Measurements from ENCODE around the gene NAPB. TPM values are rescaled to one million over a fixed set of nuclear protein-coding genes. Genes with fewer than 3 reads are reported as not detected.

NAPB gene
- total RNA-seq, 2 experiments from 2014 or later = 6.1 to 8.1 TPM

- peaks cover 47% of the 10 kb centered on the region for H3K4me1 Mint-ChIP-seq
Measured at GRCh38 chr20:23403751-23404150, 17.5 kb downstream of the NAPB start.

GRCh38 chr20:23401051-23401450 is 20.2 kb downstream of the NAPB start:
- DNase-seq (no peak), ATAC-seq (no peak)
- no peak overlapping the region for H3K27ac Mint-ChIP-seq
- no peaks in the 10 kb centered on the region for H3K27me3 Mint-ChIP-seq
- peaks cover 13% of the 10 kb centered on the region for H3K36me3 Mint-ChIP-seq (ENCODE audit: low read depth)
- peaks cover 38% of the 10 kb centered on the region for H3K4me1 Mint-ChIP-seq
- intact Hi-C loops (cut with DNase I, micrococcal nuclease) = no loop called here
- CTCF ChIA-PET = interaction anchor here (1.4 to 2.2 kb wide), 3 partner anchors 19 to 52 kb away, joined by 4 to 9 read pairs (median 4); partner anchors contain the start of gene NAPB
- POLR2A ChIA-PET = no interaction called here
- no peak overlapping the region for H3K4me3 Mint-ChIP-seq
- no peaks in the 10 kb centered on the region for H3K9me3 Mint-ChIP-seq (ENCODE audit: low read depth)

More at GRCh38 chr20:23403751-23404150, 17.5 kb downstream of the NAPB start:
- CTCF ChIA-PET = interaction anchor here (0.6 kb wide), 2 partner anchors 222 to 626 kb away, joined by 3 to 5 read pairs; no protein-coding TSS in a partner anchor
- POLR2A ChIA-PET = no interaction called here
- no peak overlapping the region for H3K4me3 Mint-ChIP-seq
- H3K27me3 Mint-ChIP-seq = no peaks in the 10 kb centered on the region
- H3K36me3 Mint-ChIP-seq (ENCODE audit: low read depth) = peaks cover 13% of the 10 kb centered on the region
- no peak for DNase-seq
- intact Hi-C loops (cut with DNase I, micrococcal nuclease) = no loop called here
- H3K27ac Mint-ChIP-seq = no peak overlapping the region
- no peak for ATAC-seq
- no peaks in the 10 kb centered on the region for H3K9me3 Mint-ChIP-seq (ENCODE audit: low read depth)

GRCh38 chr20:23399568-23400241 is 21.6 kb downstream of the NAPB start:
- Mint-ChIP-seq H3K36me3 (ENCODE audit: low read depth) (peaks cover 15% of the 10 kb centered on the region), H3K4me3 (no peak overlapping the region), H3K4me1 (peaks cover 36% of the 10 kb centered on the region), H3K27me3 (no peaks in the 10 kb centered on the region), H3K9me3 (ENCODE audit: low read depth) (no peaks in the 10 kb centered on the region), H3K27ac (no peak overlapping the region)
- DNase-seq = peak; percentile 38
- ChIA-PET CTCF (interaction anchor here (0.5 to 2.2 kb wide), 9 partner anchors 10 to 1831 kb away, joined by 3 to 9 read pairs (median 4); partner anchors contain the start of gene NAPB), POLR2A (interaction anchor here (0.6 to 1.0 kb wide), 2 partner anchors 22 to 50 kb away, joined by 4 read pairs; partner anchors contain the start of genes NAPB and NXT1)
- peak; percentile 93 for ATAC-seq
- intact Hi-C loops (cut with DNase I, micrococcal nuclease) = loop anchor here (1.0 kb wide), 3 partner anchors 20 to 33 kb away; no protein-coding TSS in a partner anchor

- ChIA-PET CTCF (no interaction called here), POLR2A (no interaction called here)
- Mint-ChIP-seq H3K4me1 (peaks cover 33% of the 10 kb centered on the region), H3K27ac (peak overlapping the region; percentile 55), H3K36me3 (ENCODE audit: low read depth) (peaks cover 28% of the 10 kb centered on the region), H3K9me3 (ENCODE audit: low read depth) (no peaks in the 10 kb centered on the region), H3K4me3 (no peak overlapping the region), H3K27me3 (no peaks in the 10 kb centered on the region)
- intact Hi-C loops (cut with DNase I, micrococcal nuclease) = no loop called here
- DNase-seq (no peak), ATAC-seq (peak; percentile 35)
Measured at GRCh38 chr20:23397961-23398360, 23.3 kb downstream of the NAPB start.

GRCh38 chr20:23396950-23397627 is 24.2 kb downstream of the NAPB start:
- ATAC-seq (no peak), DNase-seq (no peak)
- H3K27ac Mint-ChIP-seq = no peak overlapping the region
- ChIA-PET CTCF (no interaction called here), POLR2A (no interaction called here)
- H3K4me1 Mint-ChIP-seq = peaks cover 33% of the 10 kb centered on the region
- intact Hi-C loops (cut with DNase I, micrococcal nuclease) = no loop called here
- H3K27me3 Mint-ChIP-seq = no peaks in the 10 kb centered on the region
- H3K36me3 Mint-ChIP-seq (ENCODE audit: low read depth) = peaks cover 30% of the 10 kb centered on the region
- no peak overlapping the region for H3K4me3 Mint-ChIP-seq
- H3K9me3 Mint-ChIP-seq (ENCODE audit: low read depth) = no peaks in the 10 kb centered on the region

- ATAC-seq (no peak), DNase-seq (no peak)
- POLR2A ChIA-PET = no interaction called here
- Mint-ChIP-seq H3K4me1 (peaks cover 14% of the 10 kb centered on the region), H3K36me3 (ENCODE audit: low read depth) (peaks cover 24% of the 10 kb centered on the region), H3K27ac (peak overlapping the region; percentile 6), H3K4me3 (no peak overlapping the region), H3K27me3 (no peaks in the 10 kb centered on the region), H3K9me3 (ENCODE audit: low read depth) (no peaks in the 10 kb centered on the region)
- CTCF ChIA-PET = no interaction called here
- intact Hi-C loops (cut with DNase I, micrococcal nuclease) = no loop called here
Measured at GRCh38 chr20:23393996-23394775, 27.1 kb downstream of the NAPB start.

GRCh38 chr20:23391707-23392310 is 29.5 kb downstream of the NAPB start:
- POLR2A ChIA-PET = no interaction called here
- Mint-ChIP-seq H3K36me3 (ENCODE audit: low read depth) (peaks cover 31% of the 10 kb centered on the region), H3K4me1 (no peaks in the 10 kb centered on the region), H3K9me3 (ENCODE audit: low read depth) (no peaks in the 10 kb centered on the region), H3K27me3 (no peaks in the 10 kb centered on the region), H3K27ac (no peak overlapping the region), H3K4me3 (no peak overlapping the region)
- no peak for ATAC-seq
- no peak for DNase-seq
- intact Hi-C loops (cut with DNase I, micrococcal nuclease) = no loop called here
- CTCF ChIA-PET = interaction anchor here (0.9 to 1.6 kb wide), 3 partner anchors 10 to 21 kb away, joined by 3 read pairs; no protein-coding TSS in a partner anchor

GRCh38 chr20:23390091-23390774 is 31.1 kb downstream of the NAPB start:
- Mint-ChIP-seq H3K4me1 (no peaks in the 10 kb centered on the region), H3K4me3 (no peak overlapping the region), H3K9me3 (ENCODE audit: low read depth) (no peaks in the 10 kb centered on the region), H3K27ac (no peak overlapping the region), H3K36me3 (ENCODE audit: low read depth) (peaks cover 39% of the 10 kb centered on the region), H3K27me3 (no peaks in the 10 kb centered on the region)
- DNase-seq (no peak), ATAC-seq (no peak)
- POLR2A ChIA-PET = no interaction called here
- CTCF ChIA-PET = interaction anchor here (0.6 to 1.6 kb wide), 3 partner anchors 12 to 1559 kb away, joined by 3 read pairs; partner anchors contain the start of gene CST7
- intact Hi-C loops (cut with DNase I, micrococcal nuclease) = no loop called here

GRCh38 chr20:23387118-23387443 is 34.2 kb downstream of the NAPB start:
- H3K27me3 Mint-ChIP-seq = no peaks in the 10 kb centered on the region
- POLR2A ChIA-PET = no interaction called here
- no peak overlapping the region for H3K4me3 Mint-ChIP-seq
- CTCF ChIA-PET = no interaction called here
- H3K9me3 Mint-ChIP-seq (ENCODE audit: low read depth) = no peaks in the 10 kb centered on the region
- DNase-seq (no peak), ATAC-seq (no peak)
- no peak overlapping the region for H3K27ac Mint-ChIP-seq
- intact Hi-C loops (cut with DNase I, micrococcal nuclease) = no loop called here
- H3K36me3 Mint-ChIP-seq (ENCODE audit: low read depth) = peaks cover 40% of the 10 kb centered on the region
- peaks cover 2% of the 10 kb centered on the region for H3K4me1 Mint-ChIP-seq

GRCh38 chr20:23386304-23387117 is 34.8 kb downstream of the NAPB start:
- ChIA-PET POLR2A (interaction anchor here (0.5 kb wide), 1 partner anchor 18 kb away, joined by 3 read pairs; no protein-coding TSS in a partner anchor), CTCF (no interaction called here)
- H3K27me3 Mint-ChIP-seq = no peaks in the 10 kb centered on the region
- H3K9me3 Mint-ChIP-seq (ENCODE audit: low read depth) = no peaks in the 10 kb centered on the region
- no peak overlapping the region for H3K27ac Mint-ChIP-seq
- no peak for ATAC-seq
- intact Hi-C loops (cut with DNase I, micrococcal nuclease) = no loop called here
- H3K4me3 Mint-ChIP-seq = no peak overlapping the region
- no peak for DNase-seq
- peaks cover 2% of the 10 kb centered on the region for H3K4me1 Mint-ChIP-seq
- peaks cover 41% of the 10 kb centered on the region for H3K36me3 Mint-ChIP-seq (ENCODE audit: low read depth)
